SK-MEL-5 (cell line): Measurements from ENCODE around the gene RSPH6A. TPM values are rescaled to one million over a fixed set of nuclear protein-coding genes. Genes with fewer than 3 reads are reported as not detected.

Experiments
- DNase-seq: peaks from one replicate; pipeline ENCODE4 v3.0.0-alpha.2; 2016; ENCODE audit warnings: low read depth, low spot score
- in situ Hi-C: cut with HindIII; loops from 2 replicates; pipeline ENCODE4 v1.10.0; 2016; ENCODE audit warnings: low sequenced_read_pairs, high pct_unique_total_duplicates, low pct_unique_long_range_greater_than_20kb
- total RNA-seq: library from RNA; depleted of rRNA; stranded (reverse); fragments of >200 nt; shearing (Covaris generic); gene quantifications from 2 replicates; pipeline ENCODE4 v1.2.3, GENCODE V29; 2014

RSPH6A gene
- total RNA-seq, 1 experiment from 2014 or later = not detected

DNA sequence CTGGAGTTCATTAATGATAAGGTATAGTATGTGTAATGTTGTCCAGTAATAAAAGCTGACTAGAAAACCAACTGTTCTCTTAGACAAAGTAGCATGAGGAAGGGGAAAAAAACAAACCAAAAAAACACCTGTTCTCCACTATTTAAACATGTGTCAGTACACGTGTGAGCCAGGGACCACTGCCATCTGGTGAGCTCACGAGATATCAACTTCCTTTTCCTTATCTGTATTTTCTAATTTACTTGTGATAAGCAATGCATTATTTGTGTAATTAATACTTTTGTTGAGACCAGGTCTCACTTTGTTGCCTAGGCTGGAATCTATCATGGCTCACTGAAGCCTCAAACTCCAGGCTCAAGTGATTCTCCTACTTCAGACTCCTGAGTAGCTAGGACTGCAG lies 41.7 kb downstream of the RSPH6A start:
- in situ Hi-C loops = no loop called here
- DNase-seq = no peak

DNA sequence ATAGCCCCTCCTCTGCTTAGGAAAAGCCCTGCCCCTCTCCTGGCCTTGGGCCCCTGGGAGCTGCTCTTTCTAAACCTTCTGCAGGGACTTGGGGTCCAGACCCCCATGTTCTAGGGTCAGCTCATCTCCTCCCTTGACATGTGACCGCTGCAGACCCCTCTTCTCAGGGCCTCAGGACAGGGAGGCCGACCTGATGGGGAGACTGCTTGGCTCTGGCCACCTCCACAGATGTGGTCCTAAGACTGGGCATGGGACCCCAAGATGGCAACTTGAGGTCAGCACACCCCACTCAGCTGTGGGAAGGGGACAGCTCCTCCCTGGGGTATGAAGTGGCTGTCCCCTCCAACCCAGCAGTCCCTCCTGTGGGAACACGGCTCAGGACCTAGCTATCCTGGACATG lies 42.2 kb downstream of the RSPH6A start:
- no peak for DNase-seq
- in situ Hi-C loops = no loop called here

DNA sequence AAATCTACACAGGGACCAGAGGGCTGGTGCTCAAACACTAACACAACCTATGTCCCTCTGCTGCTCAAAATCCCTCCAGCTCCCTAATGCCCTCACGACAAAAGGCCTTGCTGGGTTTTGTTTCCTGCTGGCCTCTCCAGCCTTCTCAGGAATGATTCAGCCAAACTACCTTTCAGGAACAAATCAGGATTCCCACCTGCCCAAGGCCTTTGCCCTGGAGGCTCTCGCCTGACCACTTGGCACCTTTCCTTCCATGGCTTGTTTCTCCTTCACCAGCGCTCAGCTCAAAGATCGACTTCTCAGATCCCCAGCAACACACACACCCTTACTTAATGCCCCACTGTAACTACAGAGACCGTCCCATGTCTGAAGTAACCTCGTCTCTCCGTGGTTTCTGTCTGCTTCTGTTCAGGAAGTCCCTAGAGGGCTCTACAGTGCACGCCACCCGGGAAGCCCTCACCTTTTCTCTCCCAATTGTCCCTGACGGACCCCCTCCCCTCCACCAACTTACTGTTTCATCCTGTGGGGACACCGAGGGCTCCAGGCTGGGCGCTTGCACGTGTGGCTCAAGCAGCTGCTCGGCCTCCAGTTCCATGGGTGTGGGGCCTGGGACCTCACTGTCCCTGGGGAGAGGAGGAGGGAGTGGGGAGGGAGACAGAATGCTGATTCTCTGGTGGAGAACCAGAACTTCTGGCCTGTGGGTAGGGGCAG lies 42.8 kb downstream of the RSPH6A start:
- in situ Hi-C loops = no loop called here
- DNase-seq = no peak

DNA sequence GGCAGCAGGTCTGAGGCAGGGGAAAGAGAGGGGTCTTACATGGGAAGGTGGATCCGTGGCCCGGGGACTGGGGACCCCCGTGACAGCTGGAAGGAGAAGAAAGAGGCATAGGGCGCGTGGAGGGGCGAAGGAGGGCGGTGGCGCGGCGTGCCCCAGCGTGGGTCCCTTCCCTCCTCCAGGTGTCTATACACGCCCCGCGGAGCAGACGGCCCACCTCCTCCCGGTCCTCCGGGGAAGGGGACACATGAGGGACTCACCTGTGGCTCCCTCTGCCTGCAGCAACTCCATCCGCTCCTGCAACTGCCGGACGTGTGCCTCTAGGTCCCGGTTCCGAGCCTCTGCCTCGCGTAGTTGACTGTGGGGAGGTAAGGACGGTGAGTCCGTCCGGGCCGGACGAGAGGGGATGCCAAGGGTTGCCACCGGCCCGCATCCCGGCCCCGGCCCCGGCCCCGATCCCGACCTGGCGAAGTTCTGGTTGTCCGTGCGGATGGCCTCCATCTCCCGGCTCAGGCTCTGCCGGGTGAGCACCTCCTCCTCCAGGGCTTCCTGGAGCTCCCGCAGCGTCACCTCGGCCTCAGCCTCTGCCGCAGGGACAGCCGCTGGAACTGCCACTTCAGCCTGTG lies 43.7 kb downstream of the RSPH6A start:
- in situ Hi-C loops = no loop called here
- DNase-seq = no peak

DNA sequence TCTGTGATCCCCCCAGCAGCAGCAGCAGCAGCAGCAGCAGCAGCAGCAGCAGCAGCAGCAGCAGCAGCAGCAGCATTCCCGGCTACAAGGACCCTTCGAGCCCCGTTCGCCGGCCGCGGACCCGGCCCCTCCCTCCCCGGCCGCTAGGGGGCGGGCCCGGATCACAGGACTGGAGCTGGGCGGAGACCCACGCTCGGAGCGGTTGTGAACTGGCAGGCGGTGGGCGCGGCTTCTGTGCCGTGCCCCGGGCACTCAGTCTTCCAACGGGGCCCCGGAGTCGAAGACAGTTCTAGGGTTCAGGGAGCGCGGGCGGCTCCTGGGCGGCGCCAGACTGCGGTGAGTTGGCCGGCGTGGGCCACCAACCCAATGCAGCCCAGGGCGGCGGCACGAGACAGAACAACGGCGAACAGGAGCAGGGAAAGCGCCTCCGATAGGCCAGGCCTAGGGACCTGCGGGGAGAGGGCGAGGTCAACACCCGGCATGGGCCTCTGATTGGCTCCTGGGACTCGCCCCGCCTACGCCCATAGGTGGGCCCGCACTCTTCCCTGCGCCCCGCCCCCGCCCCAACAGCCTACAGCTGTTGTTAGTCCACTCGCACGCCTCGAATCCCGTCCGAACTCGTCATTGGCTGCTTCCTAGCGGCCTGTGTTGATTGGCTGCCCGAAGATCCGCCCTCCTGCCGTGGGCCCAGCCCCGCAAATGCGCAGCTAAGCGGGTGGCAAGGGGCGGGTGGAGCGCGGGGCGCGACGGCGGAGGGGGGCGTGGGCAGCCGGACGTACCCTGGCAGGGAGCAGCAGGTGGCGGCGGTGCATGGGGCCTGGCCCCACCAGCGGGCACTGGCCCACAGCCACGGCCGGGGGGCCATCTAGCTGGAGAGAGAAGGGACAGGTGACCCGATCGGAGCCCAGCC lies 44.7 kb downstream of the RSPH6A start:
- peak; percentile 98 for DNase-seq
- in situ Hi-C loops = no loop called here

DNA sequence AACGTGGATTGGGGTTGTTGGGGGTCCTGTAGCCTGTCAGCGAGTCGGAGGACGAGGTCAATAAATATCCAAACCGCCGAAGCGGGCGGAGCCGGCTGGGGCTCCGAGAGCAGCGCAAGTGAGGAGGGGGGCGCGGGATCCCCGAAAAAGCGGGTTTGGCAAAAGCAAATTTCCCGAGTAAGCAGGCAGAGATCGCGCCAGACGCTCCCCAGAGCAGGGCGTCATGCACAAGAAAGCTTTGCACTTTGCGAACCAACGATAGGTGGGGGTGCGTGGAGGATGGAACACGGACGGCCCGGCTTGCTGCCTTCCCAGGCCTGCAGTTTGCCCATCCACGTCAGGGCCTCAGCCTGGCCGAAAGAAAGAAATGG lies 45.3 kb downstream of the RSPH6A start:
- DNase-seq = peak; percentile 35
- in situ Hi-C loops = no loop called here

DNA sequence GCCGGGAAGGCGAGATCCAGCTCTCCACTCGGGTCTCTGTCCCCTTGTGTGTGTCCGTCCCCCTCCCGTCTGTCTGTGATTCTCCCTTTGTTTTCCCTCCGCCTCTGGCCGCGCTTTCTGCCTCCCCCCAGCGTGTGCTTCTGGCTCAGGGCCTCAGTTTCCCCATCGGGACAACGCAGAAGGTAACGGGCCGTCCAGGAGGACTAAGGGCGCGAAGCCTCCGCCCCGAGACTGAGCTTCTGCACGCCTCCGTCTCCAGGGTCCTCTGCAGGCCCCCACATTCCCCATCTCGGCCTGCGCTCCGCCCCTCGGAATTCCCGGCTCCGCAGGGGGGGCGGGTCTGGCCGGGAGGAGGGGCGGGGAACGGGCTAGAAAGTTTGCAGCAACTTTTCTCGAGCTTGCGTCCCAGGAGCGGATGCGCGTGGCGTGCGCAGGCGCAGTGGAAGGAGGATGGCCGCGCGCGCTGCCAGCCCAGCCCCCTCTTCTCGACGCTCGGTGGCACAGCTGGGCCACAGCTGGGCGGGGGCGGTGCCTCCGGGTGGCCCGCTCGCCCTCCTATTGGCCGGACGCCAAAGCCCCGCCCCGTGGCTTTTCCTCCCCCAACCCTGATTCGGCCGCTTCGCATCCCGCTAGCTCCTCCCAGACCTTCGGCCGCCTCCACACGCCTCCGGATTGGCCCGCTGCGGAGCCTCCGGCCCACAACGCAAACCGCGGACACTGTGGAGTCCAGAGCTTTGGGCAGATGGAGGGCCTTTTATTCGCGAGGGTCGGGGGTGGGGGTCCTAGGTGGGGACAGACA lies 45.9 kb downstream of the RSPH6A start, which contains the start of gene SIX5:
Gene SIX5, minus strand, starts transcription at position 269 of the 799 bp plus-strand sequence. CDS start 408 bp downstream, outside the sequence.
- in situ Hi-C loops = no loop called here
- DNase-seq = peak; percentile 97

DNA sequence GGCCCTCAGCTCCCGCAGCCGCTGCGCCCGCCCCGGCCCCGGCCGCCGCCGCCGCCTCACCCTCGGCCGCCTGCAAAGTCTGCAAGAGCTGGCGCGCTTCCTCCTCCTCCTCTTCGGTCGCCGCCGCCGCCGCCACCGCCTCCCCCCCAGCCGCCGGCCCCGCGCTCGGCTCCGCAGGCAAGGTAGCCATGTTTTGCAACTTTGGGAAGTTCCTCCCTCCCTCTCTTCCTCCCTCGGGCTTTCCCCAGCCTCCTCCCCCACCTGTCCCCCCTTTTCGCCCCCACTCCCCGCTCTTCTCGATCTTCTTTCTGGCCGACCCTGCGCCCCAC lies 46.5 kb downstream of the RSPH6A start:
- in situ Hi-C loops = no loop called here
- DNase-seq = no peak

DNA sequence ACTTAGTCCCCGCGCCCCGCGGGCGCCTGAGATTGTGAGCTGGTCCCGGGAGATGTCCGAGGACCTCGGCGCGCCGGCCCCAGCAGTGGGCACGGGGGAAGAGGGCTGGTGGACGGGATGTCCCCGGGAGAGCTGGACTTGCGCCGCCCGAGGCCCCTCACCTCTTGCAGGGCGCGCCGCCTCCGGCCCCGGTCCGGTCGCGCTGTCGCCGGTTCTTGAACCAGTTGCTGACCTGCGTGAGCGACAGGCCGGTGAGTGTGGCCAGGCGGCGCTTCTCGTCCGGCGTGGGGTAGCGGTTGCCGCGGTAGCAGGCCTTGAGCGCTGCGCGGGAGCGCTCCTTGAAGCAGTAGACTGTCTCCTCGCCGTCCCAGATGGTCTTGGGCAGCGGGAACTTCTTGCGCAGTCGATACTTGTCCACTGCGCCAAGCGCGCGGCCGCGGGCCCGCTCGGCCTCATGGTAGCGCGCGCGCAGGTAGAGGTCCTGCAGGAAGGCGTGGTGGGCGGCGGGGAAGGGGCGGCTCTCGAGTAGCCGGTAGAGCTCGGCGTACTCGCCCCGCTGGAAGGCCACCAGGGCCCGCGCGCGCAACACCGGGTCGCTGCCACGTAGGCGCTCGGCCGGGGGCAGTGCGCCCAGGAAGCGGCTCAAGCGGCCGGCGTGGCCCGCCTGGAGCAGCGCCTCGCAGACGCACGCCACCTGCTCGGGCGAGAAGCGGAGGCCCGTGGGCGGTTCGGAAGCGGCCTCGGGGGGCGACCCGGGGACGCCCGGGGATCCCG lies 47.0 kb downstream of the RSPH6A start:
- peak; percentile 39 for DNase-seq
- in situ Hi-C loops = no loop called here

DNA sequence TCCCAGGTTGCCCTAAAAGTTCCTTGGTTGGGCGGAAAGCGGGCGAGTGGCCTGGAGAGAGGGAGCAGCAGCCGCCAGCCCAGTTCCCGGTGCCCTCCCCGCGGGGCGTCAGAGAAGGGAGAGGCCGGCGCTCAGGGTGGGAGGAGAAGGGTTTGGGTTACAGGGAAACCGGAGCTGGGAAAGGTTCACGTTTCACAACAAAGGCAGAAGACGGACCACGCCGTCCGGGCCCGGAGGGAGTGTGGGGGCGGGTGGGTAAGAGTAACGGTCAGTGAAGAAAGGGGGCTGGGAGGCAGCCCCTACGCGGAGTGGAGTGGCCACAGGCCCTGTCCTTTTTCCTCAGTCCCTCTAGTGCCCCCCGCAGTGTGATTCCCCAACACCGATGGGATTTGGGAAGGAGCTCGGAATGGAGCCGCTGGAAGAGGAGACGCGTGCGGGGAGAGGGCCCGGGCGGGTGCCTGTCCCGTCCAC lies 47.7 kb downstream of the RSPH6A start:
- peak; percentile 33 for DNase-seq
- in situ Hi-C loops = no loop called here

DNA sequence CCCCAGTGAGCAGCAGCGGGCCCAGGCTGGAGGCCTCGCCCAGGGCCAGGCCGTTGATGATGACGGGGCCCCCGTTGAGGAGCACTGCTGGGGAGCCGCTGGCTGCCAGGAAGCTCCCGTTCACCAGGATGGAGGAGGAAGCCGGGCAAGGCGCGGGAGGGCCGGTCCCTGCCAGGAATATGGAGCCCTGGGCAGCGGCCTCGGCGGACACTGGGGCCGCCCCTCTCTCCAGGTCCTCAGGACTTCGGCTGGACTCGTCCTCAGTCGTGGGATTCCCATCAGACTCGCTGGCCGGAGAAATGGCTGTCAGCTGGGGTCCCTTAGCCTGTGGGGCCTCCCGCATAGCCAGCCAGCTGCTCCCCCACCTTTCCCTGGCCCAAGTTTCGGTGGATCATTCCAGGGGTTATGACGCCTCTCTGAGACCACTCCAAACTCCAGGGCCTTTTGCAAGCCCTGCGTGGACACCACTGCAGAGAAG lies 48.2 kb downstream of the RSPH6A start:
- DNase-seq = no peak
- in situ Hi-C loops = no loop called here

DNA sequence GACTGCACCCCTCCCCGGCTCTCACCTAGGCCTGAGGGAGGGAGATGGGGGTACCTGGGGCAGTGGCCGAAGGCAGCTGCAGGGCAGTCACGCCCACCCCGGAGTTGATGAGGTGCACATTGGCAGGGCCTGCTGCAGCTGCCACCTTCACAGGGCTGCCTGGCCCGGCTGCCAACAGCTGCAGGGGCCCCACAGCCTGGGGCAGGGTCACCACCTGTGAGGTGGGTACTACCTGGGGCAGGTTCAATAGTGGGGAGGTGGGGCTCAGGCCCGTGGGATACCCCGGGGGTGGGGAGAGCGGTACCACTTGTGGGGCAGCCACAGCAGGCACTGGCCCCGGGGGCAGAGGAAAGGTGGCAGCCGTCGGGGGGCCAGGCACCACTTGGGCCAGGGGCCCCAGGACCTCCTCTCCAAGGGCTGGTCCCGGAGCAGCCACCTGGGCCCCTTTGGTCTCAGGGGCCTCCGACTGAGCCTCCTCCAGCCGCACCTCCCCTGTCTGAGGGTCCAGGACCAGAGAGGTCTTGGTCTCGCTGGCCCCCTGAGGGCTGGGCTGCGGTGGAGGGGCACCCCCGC lies 48.7 kb downstream of the RSPH6A start:
- in situ Hi-C loops = no loop called here
- no peak for DNase-seq

DNA sequence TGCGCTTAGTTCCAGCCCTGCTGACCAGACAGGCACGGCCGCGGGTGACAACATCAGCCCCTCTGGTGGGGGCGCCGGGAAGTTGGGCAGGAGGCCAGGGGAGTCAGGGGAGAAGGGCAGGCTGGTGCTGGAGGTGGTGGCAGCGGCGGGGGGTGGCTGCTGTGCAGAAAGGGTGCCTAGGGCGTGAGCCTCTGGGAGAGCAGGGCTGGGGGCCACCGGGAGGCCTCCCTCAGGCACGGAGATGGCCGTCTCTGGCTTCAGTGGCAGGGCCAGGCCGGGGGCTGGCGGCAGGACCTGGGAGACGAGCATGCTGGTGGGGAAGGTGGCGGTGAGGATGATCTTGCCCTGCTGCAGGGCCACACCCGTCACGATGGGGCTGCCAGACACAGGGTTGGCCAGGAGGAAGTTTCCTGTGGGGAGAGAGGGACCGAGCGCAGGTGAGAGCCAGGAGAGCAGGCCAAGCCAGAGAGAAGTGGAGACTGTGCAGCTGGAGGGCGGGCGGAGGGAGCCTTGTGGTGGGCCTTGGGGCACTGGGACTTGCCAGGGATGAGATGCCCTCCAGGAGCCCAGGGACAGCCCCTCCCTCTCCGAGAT lies 49.3 kb downstream of the RSPH6A start:
- in situ Hi-C loops = no loop called here
- DNase-seq = no peak

DNA sequence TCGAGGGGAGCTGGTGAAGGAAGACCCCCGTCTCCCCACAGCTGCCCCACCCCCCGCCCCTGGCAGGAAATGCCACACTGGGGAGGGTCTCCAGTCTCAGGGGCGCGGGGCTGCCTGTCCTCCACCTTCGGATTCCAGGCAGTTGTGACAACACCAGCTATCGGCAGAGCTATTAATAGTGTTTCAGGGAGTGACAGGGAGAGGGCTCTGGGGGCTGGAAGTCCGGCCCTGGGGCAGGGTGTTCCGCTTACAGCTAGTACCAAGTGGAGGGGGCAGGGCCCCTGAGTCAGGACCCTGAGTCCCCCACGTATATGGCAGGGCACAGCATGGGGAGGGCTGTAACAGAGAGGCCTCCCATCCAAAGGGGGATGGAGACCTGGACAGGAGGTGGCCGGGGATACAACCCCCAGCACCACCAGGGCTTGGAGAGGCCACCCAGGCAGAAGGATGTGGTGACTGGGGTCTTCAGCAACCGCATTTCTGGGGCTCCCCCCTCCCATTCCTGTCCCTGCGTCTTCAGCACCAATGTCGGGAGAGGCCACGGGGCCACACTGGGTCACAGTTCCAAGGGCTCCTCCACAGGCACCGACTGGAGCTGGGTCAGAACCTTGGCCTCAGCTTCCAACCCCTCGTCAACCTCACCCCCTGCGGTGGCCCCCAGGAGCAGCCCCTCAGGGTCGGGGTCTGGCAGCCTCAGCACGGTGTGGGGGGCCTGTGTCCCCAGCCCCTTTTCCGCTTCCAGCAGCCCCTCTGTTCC lies 50.0 kb downstream of the RSPH6A start:
- no peak for DNase-seq
- in situ Hi-C loops = no loop called here

DNA sequence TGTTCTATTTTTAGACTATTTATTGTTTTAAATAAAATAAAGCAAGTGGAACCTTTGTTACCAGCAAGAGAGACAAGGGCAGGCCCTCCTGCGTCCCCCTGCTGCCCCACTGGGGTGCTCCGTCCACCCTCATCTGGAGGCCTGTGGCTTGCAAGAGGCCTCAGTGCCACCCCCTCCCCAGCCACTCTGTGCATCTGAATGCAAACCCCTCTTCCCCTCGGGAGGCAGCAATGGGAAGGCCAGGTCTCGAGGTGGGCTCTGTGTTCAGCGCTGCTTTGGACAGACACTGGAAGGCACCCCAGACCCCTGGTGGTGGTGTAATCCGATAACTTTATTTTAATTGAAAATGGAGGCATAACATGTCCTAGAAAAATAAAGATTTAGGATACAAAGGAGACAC lies 50.6 kb downstream of the RSPH6A start:
- in situ Hi-C loops = no loop called here
- no peak for DNase-seq
